VCaP (cell line): ENCODE measurements around the gene ADAM33.

Experiments
- H3K27ac ChIP-seq: fragments of 450-650 bp; 2 replicates; pipeline ENCODE4 v1.5.1; 2017
- CTCF ChIP-seq: fragments of 450-650 bp; conservative IDR thresholded peaks from 2 replicates; pipeline ENCODE4 v1.5.1; 2017; ENCODE audit warnings: mild to moderate bottlenecking, moderate library complexity

ADAM33 gene

GRCh38 chr20:3621111-3621510 lies 60.7 kb downstream of the ADAM33 start:
- no peak overlapping the region for H3K27ac ChIP-seq
- no peak for TF ChIP-seq CTCF
